Measurements from ENCODE around the gene STX8. TPM values are rescaled to one million over a fixed set of nuclear protein-coding genes. Genes with fewer than 3 reads are reported as not detected.

STX8 gene
- total RNA-seq, 1 experiment from 2014 or later: 38.8 TPM

DNA sequence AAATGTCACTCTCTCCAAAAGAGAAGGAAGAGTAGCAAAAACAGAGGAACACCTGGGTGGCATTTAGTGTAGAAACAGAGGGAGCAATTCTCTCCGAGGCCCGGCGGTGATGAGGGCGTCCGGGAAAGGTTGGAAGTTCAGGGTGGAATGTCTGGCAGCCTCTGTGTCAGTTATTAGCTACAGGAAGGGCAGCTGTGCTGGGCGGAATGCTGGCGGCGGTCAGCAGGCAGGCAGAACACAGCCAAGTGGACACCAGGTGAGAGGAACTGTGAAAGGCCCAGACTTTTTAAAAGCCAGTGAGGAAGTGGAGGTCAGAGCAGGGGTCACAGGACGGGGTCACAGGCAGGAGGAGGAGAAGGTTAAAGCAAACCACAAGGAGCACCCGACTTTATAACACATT, 316.2 kb downstream of the STX8 start:
- ATAC-seq (no peak), DNase-seq (ENCODE audit: low read depth, low spot score) (no peak)
- Histone ChIP-seq H3K4me3 (replicated peaks in 1 of 2; ENCODE audit: low read depth in 1 of 2, low read length in 2 of 2) (no peak overlapping the region), H3K79me2 (ENCODE audit: insufficient read depth, low read length) (no peaks in the 10 kb centered on the region), H2AFZ (ENCODE audit: low read depth, low read length, poor library complexity, severe bottlenecking) (no peak overlapping the region), H3K36me3 (ENCODE audit: control insufficient read depth in 1 of 2, insufficient read depth in 2 of 2, low read length in 2 of 2) (no peaks in the 10 kb centered on the region), H3K9ac (ENCODE audit: low read length) (no peak overlapping the region), H3K4me1 (ENCODE audit: control insufficient read depth in 1 of 2, insufficient read depth in 2 of 2, low read length in 2 of 2) (no peaks in the 10 kb centered on the region), H3K4me2 (ENCODE audit: low read length) (no peak overlapping the region), H3K27me3 (ENCODE audit: insufficient read depth, low read length) (no peaks in the 10 kb centered on the region), H3K27ac (ENCODE audit: low read depth, low read length) (no peak overlapping the region), H3K9me3 (ENCODE audit: control insufficient read depth in 1 of 2, insufficient read depth in 1 of 2, low read depth in 1 of 2, low read length in 2 of 2) (no peaks in the 10 kb centered on the region), H3K9me2 (ENCODE audit: insufficient read depth) (no peaks in the 10 kb centered on the region), H4K20me1 (ENCODE audit: insufficient read depth) (no peaks in the 10 kb centered on the region)
- BruUV-seq (replicated peaks): no TSS peak
- ChIA-PET CTCF (no interaction called here), RAD21 (ENCODE audit: low non-redundant PET in 1 of 2, low total read pairs in 2 of 2, uncharacterized antibody in 2 of 2, unreplicated experiment in 2 of 2) (no interaction called here), POLR2A (no interaction called here)
- intact Hi-C loops (cut with micrococcal nuclease): no loop called here
- TF ChIP-seq RAD21 (IDR thresholded peaks at IDR 0.05; ENCODE audit: low read depth) (no peak), CEBPB (IDR thresholded peaks at IDR 0.05; ENCODE audit: low read depth) (no peak), YY1 (IDR thresholded peaks at IDR 0.05; ENCODE audit: extremely low read depth, insufficient replicate concordance, low read depth, low read length) (no peak), ZNF274 (IDR thresholded peaks at IDR 0.05; ENCODE audit: low read depth, low read length) (no peak), EZH2phosphoT487 (IDR thresholded peaks at IDR 0.05; ENCODE audit: borderline replicate concordance) (no peak), ZFX (IDR thresholded peaks at IDR 0.05) (no peak), POLR2AphosphoS5 (IDR thresholded peaks at IDR 0.05; ENCODE audit: low read depth, low read length) (no peak), SP1 (IDR thresholded peaks at IDR 0.05; ENCODE audit: low read depth) (no peak), SIN3A (IDR thresholded peaks at IDR 0.05; ENCODE audit: low read depth) (no peak), EGR1 (IDR thresholded peaks at IDR 0.05; ENCODE audit: low read depth) (no peak), SRF (IDR thresholded peaks at IDR 0.05; ENCODE audit: low read depth) (no peak), ELF1 (IDR thresholded peaks at IDR 0.05; ENCODE audit: borderline replicate concordance, low read depth) (no peak)
- TF ChIP-seq, protein P1, sequence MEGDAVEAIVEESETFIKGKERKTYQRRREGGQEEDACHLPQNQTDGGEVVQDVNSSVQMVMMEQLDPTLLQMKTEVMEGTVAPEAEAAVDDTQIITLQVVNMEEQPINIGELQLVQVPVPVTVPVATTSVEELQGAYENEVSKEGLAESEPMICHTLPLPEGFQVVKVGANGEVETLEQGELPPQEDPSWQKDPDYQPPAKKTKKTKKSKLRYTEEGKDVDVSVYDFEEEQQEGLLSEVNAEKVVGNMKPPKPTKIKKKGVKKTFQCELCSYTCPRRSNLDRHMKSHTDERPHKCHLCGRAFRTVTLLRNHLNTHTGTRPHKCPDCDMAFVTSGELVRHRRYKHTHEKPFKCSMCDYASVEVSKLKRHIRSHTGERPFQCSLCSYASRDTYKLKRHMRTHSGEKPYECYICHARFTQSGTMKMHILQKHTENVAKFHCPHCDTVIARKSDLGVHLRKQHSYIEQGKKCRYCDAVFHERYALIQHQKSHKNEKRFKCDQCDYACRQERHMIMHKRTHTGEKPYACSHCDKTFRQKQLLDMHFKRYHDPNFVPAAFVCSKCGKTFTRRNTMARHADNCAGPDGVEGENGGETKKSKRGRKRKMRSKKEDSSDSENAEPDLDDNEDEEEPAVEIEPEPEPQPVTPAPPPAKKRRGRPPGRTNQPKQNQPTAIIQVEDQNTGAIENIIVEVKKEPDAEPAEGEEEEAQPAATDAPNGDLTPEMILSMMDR (IDR thresholded peaks at IDR 0.05 in 2 of 3, conservative IDR thresholded peaks at IDR 0.05 in 1 of 3; ENCODE audit: borderline replicate concordance in 1 of 3, insufficient read depth in 1 of 3, low read depth in 2 of 3, low read length in 2 of 3): no peak
- TF ChIP-seq, protein P2, sequence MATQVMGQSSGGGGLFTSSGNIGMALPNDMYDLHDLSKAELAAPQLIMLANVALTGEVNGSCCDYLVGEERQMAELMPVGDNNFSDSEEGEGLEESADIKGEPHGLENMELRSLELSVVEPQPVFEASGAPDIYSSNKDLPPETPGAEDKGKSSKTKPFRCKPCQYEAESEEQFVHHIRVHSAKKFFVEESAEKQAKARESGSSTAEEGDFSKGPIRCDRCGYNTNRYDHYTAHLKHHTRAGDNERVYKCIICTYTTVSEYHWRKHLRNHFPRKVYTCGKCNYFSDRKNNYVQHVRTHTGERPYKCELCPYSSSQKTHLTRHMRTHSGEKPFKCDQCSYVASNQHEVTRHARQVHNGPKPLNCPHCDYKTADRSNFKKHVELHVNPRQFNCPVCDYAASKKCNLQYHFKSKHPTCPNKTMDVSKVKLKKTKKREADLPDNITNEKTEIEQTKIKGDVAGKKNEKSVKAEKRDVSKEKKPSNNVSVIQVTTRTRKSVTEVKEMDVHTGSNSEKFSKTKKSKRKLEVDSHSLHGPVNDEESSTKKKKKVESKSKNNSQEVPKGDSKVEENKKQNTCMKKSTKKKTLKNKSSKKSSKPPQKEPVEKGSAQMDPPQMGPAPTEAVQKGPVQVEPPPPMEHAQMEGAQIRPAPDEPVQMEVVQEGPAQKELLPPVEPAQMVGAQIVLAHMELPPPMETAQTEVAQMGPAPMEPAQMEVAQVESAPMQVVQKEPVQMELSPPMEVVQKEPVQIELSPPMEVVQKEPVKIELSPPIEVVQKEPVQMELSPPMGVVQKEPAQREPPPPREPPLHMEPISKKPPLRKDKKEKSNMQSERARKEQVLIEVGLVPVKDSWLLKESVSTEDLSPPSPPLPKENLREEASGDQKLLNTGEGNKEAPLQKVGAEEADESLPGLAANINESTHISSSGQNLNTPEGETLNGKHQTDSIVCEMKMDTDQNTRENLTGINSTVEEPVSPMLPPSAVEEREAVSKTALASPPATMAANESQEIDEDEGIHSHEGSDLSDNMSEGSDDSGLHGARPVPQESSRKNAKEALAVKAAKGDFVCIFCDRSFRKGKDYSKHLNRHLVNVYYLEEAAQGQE (IDR thresholded peaks at IDR 0.05; ENCODE audit: low read depth): no peak
